Neuron (in vitro differentiated cells): ENCODE results near the gene CDH15.

Experiments used
- H2AFZ ChIP-seq: one replicate; pipeline ENCODE4 v1.6.1; 2013; ENCODE audit warnings: low read depth, mild to moderate bottlenecking, inconsistent platforms, low read length, moderate library complexity
- H3K27me3 ChIP-seq: one replicate; pipeline ENCODE4 v1.6.1; 2013; ENCODE audit warnings: low read length; ENCODE audit not compliant: insufficient read depth
- H3K36me3 ChIP-seq: one replicate; pipeline ENCODE4 v1.6.1; 2013; ENCODE audit warnings: low read length; ENCODE audit not compliant: insufficient read depth
- H3K4me1 ChIP-seq: one replicate; pipeline ENCODE4 v1.6.1; 2013; ENCODE audit warnings: low read length; ENCODE audit not compliant: insufficient read depth
- H3K4me3 ChIP-seq: 2 replicates; pipeline ENCODE4 v1.5.1; 2013; ENCODE audit warnings: mild to moderate bottlenecking, low read length, moderate library complexity
- H3K9me3 ChIP-seq: one replicate; pipeline ENCODE4 v1.6.1; 2013; ENCODE audit warnings: low read length

Gene CDH15

GRCh38 chr16:89171216-89172170 lies at the start of gene CDH15:
Gene CDH15, plus strand, starts transcription at chr16:89171748. Its CDS starts 84 bp downstream, at chr16:89171832.
- Histone ChIP-seq H3K27me3 (peaks cover 63% of the 10 kb centered on the region), H3K36me3 (no peaks in the 10 kb centered on the region), H3K4me3 (peak within 1 kb of the TSS; percentile 23), H2AFZ (no peak within 1 kb of the TSS), H3K9me3 (no peaks in the 10 kb centered on the region), H3K4me1 (peaks cover 26% of the 10 kb centered on the region)

GRCh38 chr16:89122322-89122851 lies 49.2 kb upstream of the CDH15 start:
- peaks cover 13% of the 10 kb centered on the region for H3K4me1 ChIP-seq
- peaks cover 33% of the 10 kb centered on the region for H3K36me3 ChIP-seq
- no peaks in the 10 kb centered on the region for H3K27me3 ChIP-seq
- no peaks in the 10 kb centered on the region for H3K9me3 ChIP-seq
- no peak overlapping the region for H2AFZ ChIP-seq
- H3K4me3 ChIP-seq, result no peak overlapping the region

- H2AFZ ChIP-seq, result no peak overlapping the region
- H3K4me3 ChIP-seq, result no peak overlapping the region
Observed at GRCh38 chr16:89123001-89123830, 48.3 kb upstream of the CDH15 start.

GRCh38 chr16:89123831-89124100 lies 47.8 kb upstream of the CDH15 start:
- peaks cover 3% of the 10 kb centered on the region for H3K4me1 ChIP-seq
- no peaks in the 10 kb centered on the region for H3K9me3 ChIP-seq
- H2AFZ ChIP-seq, result no peak overlapping the region
- no peaks in the 10 kb centered on the region for H3K27me3 ChIP-seq
- no peak overlapping the region for H3K4me3 ChIP-seq
- peaks cover 33% of the 10 kb centered on the region for H3K36me3 ChIP-seq

More at GRCh38 chr16:89123001-89123830, 48.3 kb upstream of the CDH15 start:
- Histone ChIP-seq H3K9me3 (no peaks in the 10 kb centered on the region), H3K36me3 (peaks cover 33% of the 10 kb centered on the region), H3K27me3 (no peaks in the 10 kb centered on the region), H3K4me1 (peaks cover 6% of the 10 kb centered on the region)

- Histone ChIP-seq H3K9me3 (peaks cover 6% of the 10 kb centered on the region), H3K27me3 (no peaks in the 10 kb centered on the region), H2AFZ (no peak overlapping the region), H3K36me3 (peaks cover 15% of the 10 kb centered on the region), H3K4me1 (peaks cover 3% of the 10 kb centered on the region), H3K4me3 (no peak overlapping the region)
Observed at GRCh38 chr16:89129378-89129777, 42.2 kb upstream of the CDH15 start.

- no peaks in the 10 kb centered on the region for H3K27me3 ChIP-seq
- H3K4me1 ChIP-seq, result peaks cover 3% of the 10 kb centered on the region
- H3K36me3 ChIP-seq, result peaks cover 11% of the 10 kb centered on the region
- H3K9me3 ChIP-seq, result peaks cover 6% of the 10 kb centered on the region
- H3K4me3 ChIP-seq, result no peak overlapping the region
- no peak overlapping the region for H2AFZ ChIP-seq
Observed at GRCh38 chr16:89130448-89130847, 41.1 kb upstream of the CDH15 start.

- Histone ChIP-seq H3K4me3 (no peak overlapping the region), H3K27me3 (no peaks in the 10 kb centered on the region)
Observed at GRCh38 chr16:89131783-89132182, 39.8 kb upstream of the CDH15 start.

GRCh38 chr16:89132194-89133005 lies 39.1 kb upstream of the CDH15 start:
- H3K4me3 ChIP-seq, result no peak overlapping the region
- H2AFZ ChIP-seq, result no peak overlapping the region
- peaks cover 6% of the 10 kb centered on the region for H3K9me3 ChIP-seq
- peaks cover 3% of the 10 kb centered on the region for H3K4me1 ChIP-seq
- no peaks in the 10 kb centered on the region for H3K27me3 ChIP-seq
- peaks cover 13% of the 10 kb centered on the region for H3K36me3 ChIP-seq

More at GRCh38 chr16:89131783-89132182, 39.8 kb upstream of the CDH15 start:
- peaks cover 6% of the 10 kb centered on the region for H3K9me3 ChIP-seq
- H2AFZ ChIP-seq, result no peak overlapping the region
- H3K4me1 ChIP-seq, result peaks cover 3% of the 10 kb centered on the region
- peaks cover 13% of the 10 kb centered on the region for H3K36me3 ChIP-seq

- Histone ChIP-seq H3K4me3 (no peak overlapping the region), H3K27me3 (no peaks in the 10 kb centered on the region), H3K4me1 (peaks cover 3% of the 10 kb centered on the region), H2AFZ (no peak overlapping the region), H3K9me3 (peaks cover 6% of the 10 kb centered on the region), H3K36me3 (peaks cover 13% of the 10 kb centered on the region)
Observed at GRCh38 chr16:89133457-89134127, 38.0 kb upstream of the CDH15 start.

GRCh38 chr16:89134269-89134668 lies 37.3 kb upstream of the CDH15 start:
- no peak overlapping the region for H2AFZ ChIP-seq
- H3K4me1 ChIP-seq, result peaks cover 3% of the 10 kb centered on the region
- H3K36me3 ChIP-seq, result peaks cover 13% of the 10 kb centered on the region
- H3K9me3 ChIP-seq, result peaks cover 3% of the 10 kb centered on the region
- no peaks in the 10 kb centered on the region for H3K27me3 ChIP-seq
- H3K4me3 ChIP-seq, result no peak overlapping the region

GRCh38 chr16:89135166-89135565 lies 36.4 kb upstream of the CDH15 start:
- Histone ChIP-seq H3K36me3 (peaks cover 13% of the 10 kb centered on the region), H2AFZ (no peak overlapping the region), H3K4me3 (no peak overlapping the region), H3K9me3 (no peaks in the 10 kb centered on the region), H3K4me1 (peaks cover 3% of the 10 kb centered on the region), H3K27me3 (no peaks in the 10 kb centered on the region)
